ENCODE data around the gene CFAP46.
"Not testable (repeated sequence)": the region's sequence is repeated elsewhere in the genome, so short reads cannot be mapped to it uniquely, and the experiment has no call there.

The CFAP46 gene

DNA sequence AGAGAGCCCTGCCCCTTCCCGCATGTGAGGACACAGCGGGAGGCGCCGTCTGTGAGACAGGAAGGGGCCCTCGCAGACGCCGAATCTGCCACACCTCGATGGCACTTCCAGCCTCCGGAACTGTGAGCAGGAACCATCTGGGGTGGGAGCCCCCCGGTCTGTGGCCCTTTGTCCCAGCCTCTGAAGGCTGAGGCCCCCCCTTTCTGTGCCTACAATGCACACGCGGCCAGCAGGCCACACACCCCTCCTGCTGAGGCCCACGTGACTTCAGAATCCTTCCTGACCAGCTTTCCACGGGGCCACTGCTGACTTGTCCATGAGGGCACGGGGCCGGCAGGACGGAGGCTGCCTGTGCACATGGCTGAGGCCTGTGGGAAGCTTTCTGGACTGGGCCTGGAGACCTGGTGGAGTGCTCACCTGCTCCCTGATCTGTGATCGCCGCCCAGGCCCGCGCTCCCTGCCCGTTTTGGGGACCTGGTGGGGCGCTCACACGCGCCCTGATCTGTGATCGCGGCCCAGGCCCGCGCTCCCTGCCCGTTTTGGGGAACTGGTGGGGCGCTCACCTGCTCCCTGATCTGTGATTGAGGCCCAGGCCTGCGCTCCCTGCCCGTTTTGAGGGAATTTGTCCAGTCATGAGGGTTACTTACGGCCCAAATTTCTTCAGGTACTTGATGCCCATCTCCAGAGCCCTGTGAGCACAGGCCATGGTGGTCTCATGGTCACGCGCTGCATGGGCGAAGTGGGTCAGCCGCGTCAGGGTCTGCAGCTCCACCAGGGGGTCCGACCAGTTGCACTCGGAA lies 34.3 kb downstream of the CFAP46 start:
- in situ Hi-C loops (cut with MboI; ENCODE audit: low pct_unique_long_range_greater_than_20kb, low sequenced_read_pairs): no loop called here
- no peak for DNase-seq

DNA sequence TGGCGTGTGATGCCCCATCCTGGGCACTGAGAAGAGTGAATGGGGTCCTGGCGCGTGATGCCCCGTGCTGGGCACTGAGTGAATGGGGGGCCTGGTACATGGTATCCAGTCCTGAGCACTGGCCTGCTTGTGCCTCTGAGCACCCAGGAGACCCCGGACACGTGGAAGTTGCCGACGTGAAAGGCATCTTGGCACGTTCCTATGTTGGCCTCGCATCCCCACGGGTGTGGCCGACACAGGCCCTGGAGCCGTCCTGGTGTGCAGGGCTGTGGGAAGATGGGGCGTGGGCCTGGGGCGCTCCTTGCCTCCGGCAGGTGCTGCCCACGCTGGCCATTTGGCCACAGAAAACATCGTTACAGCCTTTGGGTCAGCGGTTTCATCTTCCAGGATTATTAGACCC lies 35.5 kb downstream of the CFAP46 start:
- in situ Hi-C loops (cut with MboI; ENCODE audit: low pct_unique_long_range_greater_than_20kb, low sequenced_read_pairs): no loop called here
- DNase-seq: no peak

- in situ Hi-C loops (cut with MboI; ENCODE audit: low pct_unique_long_range_greater_than_20kb, low sequenced_read_pairs): no loop called here
- DNase-seq: no peak
These were observed 36.3 kb downstream of the CFAP46 start for GRCh38 chr10:132906106-132906505.

DNA sequence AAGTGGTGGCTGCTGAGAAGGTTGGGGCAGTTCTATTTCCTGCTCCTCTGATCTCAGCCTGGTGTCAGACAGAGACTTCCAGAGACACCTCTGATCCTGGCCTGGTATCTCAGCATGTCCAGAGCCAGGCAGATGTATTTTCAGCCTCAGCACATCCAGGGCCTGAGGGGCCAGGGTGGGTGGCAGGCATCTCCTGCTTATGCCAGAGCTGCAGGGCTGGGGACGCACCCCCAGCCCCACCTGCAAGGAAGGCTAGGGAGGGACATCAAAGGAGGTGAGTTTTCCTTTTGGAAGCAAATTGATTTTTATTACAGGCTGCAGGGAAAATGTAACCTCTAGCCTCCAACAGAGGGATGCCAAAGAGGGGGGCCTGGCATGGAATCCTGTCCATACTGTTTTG lies 36.7 kb downstream of the CFAP46 start:
- no peak for DNase-seq
- in situ Hi-C loops (cut with MboI; ENCODE audit: low pct_unique_long_range_greater_than_20kb, low sequenced_read_pairs): no loop called here

DNA sequence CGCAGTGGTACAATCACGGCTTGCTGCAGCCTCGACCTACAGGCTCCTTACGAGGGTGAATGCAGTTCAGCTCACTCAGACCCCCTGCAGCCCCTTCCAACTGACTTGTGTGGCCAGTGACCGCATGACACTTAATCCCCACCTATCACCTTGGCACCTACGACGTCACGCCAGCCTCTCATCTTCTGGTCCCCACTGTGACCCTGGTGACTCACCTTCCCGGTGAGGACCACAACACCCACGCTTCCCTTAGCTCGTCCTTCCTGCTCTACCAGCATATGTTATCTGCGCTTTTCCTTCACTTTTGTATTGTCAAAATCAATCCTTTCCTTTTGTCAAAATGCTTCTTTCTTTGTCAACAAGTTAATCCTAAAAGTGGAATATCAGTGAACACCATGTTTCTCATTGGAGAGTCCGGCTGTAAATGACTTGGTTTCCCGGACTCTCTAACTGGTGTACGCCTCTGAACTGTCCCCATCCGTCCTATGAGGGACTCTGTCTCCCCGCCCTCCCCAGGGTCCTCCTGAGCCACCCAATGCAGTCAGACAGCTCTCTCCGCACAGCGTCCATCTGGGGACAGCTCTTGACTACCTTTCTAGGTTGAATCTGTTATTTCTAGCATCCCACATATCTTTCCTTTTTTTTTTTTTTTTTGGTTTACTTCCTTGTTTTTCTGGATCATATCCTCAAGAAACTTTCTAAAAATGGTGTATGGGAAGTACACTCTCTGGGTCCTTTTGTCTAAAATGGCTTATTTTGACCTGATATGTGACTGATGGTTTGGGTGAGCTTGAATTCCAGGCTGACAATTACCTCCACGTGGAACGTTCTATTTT lies 37.3 kb downstream of the CFAP46 start:
- in situ Hi-C loops (cut with MboI; ENCODE audit: low pct_unique_long_range_greater_than_20kb, low sequenced_read_pairs): no loop called here
- DNase-seq: no peak

DNA sequence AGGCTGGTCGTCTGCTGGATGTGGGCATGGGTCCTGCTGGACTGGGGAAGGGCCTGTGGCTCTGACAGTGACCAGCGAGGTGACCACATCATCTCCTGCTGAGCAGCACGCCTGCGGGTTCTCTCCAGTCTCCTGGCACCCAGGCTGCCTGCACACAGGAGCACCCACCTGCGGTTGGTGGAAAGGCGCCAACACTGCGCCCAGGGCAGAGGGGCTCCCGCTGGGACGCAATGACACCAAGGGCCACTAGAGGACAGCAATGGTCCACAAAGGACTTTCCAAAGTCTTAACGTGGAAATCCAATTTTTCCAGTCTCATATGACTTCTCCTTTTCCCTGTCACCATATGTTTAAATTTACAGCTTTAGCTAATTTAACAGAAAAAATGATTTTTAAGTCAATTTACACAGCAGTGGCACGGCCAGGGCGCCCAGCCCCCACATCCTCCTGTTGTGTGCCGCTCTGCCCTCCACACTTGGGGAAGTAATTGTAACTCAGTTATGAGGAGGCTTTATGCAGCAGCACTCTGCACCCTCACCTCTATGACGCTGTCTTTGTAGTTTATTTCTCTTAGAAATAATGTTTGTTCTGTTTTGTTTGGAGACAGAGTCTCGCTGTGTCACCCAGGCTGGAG lies 38.1 kb downstream of the CFAP46 start:
- in situ Hi-C loops (cut with MboI; ENCODE audit: low pct_unique_long_range_greater_than_20kb, low sequenced_read_pairs): no loop called here
- peak; percentile 43 for DNase-seq

DNA sequence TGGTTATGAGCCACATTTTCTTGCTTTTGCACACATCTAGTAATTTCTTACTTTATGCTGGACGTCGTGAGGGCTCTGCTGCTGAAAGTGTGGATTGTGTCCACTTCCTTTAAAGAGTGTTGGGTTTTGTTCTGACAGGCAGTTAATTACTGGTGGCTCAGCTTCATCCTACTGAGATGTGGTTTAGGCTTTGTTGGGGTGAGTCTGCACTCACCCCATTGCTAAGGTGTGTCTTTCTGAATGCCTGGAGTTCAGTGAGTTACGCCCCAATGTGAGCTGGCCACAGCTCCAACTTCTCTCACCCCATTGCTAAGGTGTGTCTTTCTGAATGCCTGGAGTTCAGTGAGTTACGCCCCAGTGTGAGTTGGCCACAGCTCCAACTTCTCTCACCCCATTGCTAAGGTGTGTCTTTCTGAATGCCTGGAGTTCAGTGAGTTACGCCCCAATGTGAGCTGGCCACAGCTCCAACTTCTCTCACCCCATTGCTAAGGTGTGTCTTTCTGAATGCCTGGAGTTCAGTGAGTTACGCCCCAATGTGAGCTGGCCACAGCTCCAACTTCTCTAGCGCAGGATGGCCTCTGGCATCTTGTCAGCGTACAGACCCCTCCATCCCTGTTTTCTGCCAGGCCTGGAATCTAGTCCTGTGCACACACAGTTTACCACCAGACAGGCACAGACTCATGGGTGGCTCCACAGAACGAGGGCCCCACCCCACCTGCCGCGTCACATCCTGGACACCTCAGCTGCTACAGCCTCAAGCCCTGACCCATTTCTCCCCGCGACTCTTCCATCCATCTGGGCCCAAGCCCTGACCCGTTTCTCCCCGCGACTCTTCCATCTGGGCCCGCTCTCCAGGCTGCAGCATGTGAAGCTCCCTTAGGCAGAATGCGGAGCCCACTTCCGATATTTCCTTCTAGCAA lies 39.5 kb downstream of the CFAP46 start:
- in situ Hi-C loops (cut with MboI; ENCODE audit: low pct_unique_long_range_greater_than_20kb, low sequenced_read_pairs); DNase-seq: not testable (repeated sequence)

DNA sequence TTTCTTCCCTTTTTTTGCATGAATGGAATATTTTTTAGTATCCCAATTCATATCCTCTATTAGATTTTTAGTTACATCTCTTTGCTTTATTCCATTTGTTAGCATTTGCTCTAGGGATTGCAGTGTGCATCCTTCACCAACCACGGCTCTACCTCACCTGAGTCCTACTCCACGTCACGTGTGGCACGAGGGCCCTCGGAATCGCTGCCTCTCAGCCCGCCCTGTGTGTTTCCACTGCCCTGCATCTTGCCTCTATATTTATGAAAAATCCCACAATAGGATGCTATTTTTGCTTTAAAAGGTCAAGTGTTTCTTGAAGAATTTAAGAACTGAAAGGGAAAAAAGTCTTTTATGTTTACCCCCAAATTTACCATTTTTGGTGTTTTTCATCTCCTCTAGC lies 41.0 kb downstream of the CFAP46 start:
- in situ Hi-C loops (cut with MboI; ENCODE audit: low pct_unique_long_range_greater_than_20kb, low sequenced_read_pairs): no loop called here
- no peak for DNase-seq

DNA sequence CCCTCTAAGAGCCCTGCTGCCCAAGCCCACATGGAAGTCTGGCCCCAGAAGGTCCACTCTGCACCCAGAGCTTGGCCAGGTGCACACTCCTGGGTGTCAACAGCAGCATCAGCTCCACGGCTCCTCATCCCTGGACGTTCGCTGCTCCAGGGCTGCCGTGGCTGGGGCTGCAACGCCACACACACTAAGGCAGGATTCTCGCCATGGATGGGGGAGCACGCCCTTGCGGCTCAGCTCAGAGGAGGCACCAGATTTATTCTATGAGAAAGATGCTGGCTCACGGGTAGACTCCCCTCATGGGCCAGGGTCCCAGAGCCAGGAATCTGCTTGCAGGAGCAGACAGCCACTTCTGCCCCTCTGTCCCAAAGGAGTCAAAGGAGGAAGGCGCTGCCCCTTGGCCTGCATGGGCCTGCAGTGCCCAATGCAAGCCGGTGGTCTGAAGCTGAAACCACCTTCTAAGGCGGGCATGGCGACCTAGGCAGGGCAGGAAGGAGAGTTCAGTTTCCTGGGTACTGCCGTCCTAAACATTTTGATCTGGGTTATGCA lies 42.1 kb downstream of the CFAP46 start:
- DNase-seq: no peak
- in situ Hi-C loops (cut with MboI; ENCODE audit: low pct_unique_long_range_greater_than_20kb, low sequenced_read_pairs): no loop called here

- in situ Hi-C loops (cut with MboI; ENCODE audit: low pct_unique_long_range_greater_than_20kb, low sequenced_read_pairs): no loop called here
- DNase-seq: no peak
These were observed 42.7 kb downstream of the CFAP46 start for GRCh38 chr10:132899751-132900065.

DNA sequence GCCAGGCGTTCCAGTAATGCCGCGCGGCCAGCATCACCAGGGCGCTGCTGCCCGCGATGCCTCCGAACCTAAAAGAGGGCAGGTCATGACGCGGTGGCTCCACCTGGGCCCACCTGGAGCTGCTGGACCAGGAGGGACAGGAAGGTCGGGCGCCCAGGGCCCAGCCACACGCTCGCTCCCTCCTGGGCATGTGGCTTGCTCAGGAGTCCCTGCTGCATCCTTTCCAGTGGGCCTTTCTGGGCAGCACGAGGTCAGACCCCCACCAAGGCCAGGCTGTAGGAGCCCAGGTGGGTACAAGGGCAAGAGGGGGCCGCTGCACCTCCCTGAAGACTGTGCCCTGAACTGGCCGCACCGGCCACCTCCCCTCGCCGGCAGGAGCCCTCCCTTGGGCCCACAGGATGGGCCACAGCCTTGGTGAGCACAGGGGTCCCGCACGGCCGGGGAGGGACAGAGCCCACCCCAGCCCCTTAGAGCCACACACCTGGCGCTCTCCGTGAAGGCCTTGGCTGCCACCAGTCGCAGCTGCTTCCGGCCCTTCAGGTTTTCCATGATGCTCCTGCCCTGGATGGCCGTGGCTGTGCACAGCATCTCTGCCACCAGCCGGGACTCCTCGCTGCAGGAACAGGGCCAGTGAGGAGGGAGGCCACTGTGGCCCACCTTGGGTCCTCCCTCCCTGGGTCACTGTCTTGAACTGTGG lies 43.2 kb downstream of the CFAP46 start:
- in situ Hi-C loops (cut with MboI; ENCODE audit: low pct_unique_long_range_greater_than_20kb, low sequenced_read_pairs): no loop called here

DNA sequence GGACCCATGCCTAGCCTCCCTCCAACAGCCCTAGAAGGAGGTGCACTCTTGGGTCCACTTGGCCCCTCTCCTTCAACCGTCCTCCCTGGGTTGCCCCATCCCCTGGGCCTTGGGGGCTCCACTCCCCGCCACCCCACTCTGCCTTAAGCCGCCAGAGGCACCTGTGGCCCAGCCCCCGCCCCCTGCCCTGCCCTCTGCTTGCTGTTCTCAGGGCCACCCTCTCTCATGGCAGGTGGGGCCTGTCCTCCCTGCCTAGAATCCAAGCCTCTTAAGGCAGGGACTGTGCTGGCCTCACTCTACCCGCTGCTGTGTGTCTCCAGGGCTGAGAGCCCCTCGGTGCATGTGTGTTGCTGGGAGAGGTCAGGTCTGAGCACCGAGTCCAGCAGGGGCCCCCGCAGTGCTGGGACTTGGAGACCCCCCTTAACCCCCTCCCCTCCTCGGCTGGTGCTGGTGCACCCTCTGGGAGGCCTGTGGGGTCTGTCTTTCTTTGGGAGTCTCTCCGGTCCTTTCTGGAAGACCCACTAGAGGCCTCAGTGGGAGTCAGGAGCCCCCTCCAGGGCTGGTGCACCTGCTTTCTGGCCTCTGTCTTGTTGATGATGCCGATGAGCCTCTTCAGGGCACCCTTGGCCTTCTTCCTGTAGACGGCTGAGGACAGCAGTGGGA lies 43.8 kb downstream of the CFAP46 start:
- DNase-seq: no peak
- in situ Hi-C loops (cut with MboI; ENCODE audit: low pct_unique_long_range_greater_than_20kb, low sequenced_read_pairs): no loop called here

More for the DNA sequence above, 43.2 kb downstream of the CFAP46 start:
- no peak for DNase-seq

- in situ Hi-C loops (cut with MboI; ENCODE audit: low pct_unique_long_range_greater_than_20kb, low sequenced_read_pairs): no loop called here
- DNase-seq: no peak
These were observed 44.6 kb downstream of the CFAP46 start for GRCh38 chr10:132897516-132898381.

GRCh38 chr10:132893786-132894185 lies 48.6 kb downstream of the CFAP46 start:
- in situ Hi-C loops (cut with MboI; ENCODE audit: low pct_unique_long_range_greater_than_20kb, low sequenced_read_pairs); DNase-seq: not testable (repeated sequence)

DNA sequence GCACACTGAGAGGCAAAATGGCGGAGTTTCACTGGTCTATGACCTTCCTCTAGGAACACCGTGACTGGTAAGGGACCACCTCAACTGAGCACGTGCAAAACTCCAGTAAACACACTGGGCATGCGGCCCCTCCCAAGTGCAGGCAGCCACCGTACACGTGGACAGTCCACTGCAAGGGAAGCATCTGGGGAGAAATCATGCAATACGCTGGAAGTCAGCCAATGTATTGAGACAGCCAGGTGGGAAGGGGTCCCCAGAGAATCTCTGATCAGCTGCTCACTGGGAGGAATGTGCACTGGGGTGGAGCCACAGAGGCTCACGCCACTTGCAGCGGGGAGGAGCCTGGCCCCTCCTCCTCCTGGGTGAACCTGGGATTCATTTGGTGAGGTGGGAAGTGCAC lies 49.3 kb downstream of the CFAP46 start:
- in situ Hi-C loops (cut with MboI; ENCODE audit: low pct_unique_long_range_greater_than_20kb, low sequenced_read_pairs): no loop called here
- no peak for DNase-seq

DNA sequence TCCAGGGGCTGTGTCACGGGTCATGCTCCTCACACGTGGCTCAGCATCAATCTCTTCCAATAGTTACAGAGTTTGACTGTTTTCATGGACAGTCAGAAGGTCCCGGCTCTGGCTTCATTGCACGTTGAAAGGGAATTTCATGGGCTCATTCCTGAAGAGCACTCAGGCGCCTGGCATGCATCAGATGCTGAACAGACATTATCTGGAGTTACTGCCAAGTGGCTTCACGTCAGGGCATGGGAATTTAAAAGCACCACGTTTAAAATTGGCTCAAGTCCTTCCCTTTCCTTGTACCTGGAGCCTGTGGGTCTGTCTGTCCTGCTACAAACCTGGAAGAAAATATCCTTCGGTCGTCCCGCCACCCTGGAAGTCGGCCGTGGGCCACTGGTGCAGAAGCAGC lies 50.4 kb downstream of the CFAP46 start:
- in situ Hi-C loops (cut with MboI; ENCODE audit: low pct_unique_long_range_greater_than_20kb, low sequenced_read_pairs): no loop called here

GRCh38 chr10:132891368-132891767 lies 51.0 kb downstream of the CFAP46 start:
- DNase-seq: no peak
- in situ Hi-C loops (cut with MboI; ENCODE audit: low pct_unique_long_range_greater_than_20kb, low sequenced_read_pairs): no loop called here

More for the DNA sequence above, 50.4 kb downstream of the CFAP46 start:
- no peak for DNase-seq

All from KBM-7 (cell line).